Left ventricle myocardium superior (tissue), 1 donor: ENCODE results near the gene PCDH9. TPM values are rescaled to one million over a fixed set of nuclear protein-coding genes. Genes with fewer than 3 reads are reported as not detected.

Source experiments
- ATAC-seq: fragments of 200-7000 bp; cut with Tn5 transposase; one replicate; pipeline ENCODE4 v1.9.1; 2020; ENCODE audit warnings: mild to moderate bottlenecking, moderate library complexity
- DNase-seq: peaks from one replicate; pipeline ENCODE4 v3.0.0-alpha.2; 2020
- intact Hi-C: fragments of 100-400 bp; cut with micrococcal nuclease; formaldehyde crosslinking; loops from one replicate; pipeline ENCODE4 v1.11.0; 2022
- total RNA-seq: library from RNA; stranded (reverse); fragmentation: NEBNext Ultra II Directional; extraction: Animal tissue kit (Norgen Biotek cat#: 25700); gene quantifications from one replicate; pipeline ENCODE4 v1.2.1, GENCODE V29; 2021
- donor health status: DM: no; HTN: yes; CAD: no; lungs with severe emphysema.

Gene PCDH9
- total RNA-seq, 1 donor from 2014 or later = 12.9 TPM

DNA sequence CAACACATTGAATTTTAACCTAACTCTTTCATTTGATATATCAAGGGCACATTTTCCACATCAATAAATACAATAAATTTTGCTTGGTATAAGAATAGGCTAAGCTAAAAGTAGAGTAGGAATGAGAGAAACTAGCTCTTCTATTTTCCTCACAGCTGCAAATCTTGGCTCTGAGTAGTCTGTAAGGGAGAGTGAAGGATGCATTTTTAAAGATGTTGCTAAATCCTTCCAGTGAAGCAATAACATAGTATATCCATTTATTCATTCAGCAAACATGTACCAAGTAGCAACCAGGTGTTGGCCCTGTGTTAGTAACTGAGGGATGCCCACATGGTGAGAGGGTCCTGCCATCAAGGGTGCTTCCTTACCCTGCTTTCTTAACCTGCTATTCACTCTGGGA is 799.9 kb downstream of the PCDH9 start:
- DNase-seq = no peak
- no peak for ATAC-seq
- intact Hi-C loops = no loop called here

DNA sequence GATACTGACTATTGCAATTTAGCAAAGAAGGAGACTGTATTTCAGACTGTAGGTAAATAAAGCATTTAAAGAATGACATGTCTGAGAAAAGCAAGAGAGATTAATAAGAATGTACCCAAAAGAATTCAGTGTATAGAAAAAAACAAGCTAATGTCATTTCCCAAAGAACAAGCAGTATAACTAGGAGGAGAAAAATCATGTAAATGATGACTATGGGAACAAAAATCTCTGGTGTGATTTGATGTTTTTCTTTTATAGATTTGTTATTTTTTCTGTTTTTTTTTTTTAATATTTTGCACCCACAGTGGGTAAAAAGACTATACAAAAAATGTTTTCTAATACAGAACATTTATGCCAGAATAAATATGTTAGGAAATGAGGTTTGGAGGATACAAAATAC is 801.0 kb downstream of the PCDH9 start:
- DNase-seq (no peak), ATAC-seq (no peak)
- intact Hi-C loops = no loop called here

DNA sequence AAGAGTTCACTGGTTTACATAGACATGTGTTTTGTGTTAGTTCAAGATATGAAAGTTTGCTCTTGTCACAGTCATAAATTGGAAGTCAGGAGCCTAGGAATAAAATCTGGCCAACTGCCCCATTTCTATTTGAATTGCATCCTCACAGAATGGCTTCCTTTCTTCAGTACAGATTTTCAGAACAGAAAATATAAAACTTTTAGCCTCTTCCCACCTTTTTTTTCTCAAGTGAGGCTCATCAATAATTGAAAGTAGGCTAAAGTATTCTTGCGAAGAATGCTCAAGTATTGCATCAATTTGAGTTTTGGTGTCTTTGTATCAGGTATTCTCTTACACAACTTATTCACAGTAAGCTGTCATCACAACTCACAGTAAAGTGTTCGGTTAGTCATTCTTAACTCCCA is 802.7 kb downstream of the PCDH9 start:
- intact Hi-C loops = no loop called here

DNA sequence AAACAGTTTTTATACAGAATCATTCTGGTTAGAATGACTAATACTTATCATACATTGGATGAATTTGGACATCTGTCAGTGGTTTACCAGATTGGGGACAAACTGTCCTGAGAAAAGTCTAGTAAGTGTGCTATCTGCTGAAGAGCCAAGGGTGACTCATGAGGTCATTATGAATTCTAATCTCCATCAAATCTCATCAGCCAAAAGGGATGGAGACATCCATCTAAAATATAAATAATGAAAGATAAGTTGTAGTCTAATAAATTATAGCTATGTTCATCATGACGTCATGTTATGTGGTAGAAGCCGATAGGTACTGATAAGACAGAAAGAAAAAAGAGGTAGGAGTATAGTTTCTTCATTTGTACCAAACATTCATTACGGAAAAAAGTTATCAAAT is 804.4 kb downstream of the PCDH9 start:
- DNase-seq (no peak), ATAC-seq (no peak)
- intact Hi-C loops = no loop called here

More for the DNA sequence above, 802.7 kb downstream of the PCDH9 start:
- ATAC-seq (no peak), DNase-seq (no peak)

DNA sequence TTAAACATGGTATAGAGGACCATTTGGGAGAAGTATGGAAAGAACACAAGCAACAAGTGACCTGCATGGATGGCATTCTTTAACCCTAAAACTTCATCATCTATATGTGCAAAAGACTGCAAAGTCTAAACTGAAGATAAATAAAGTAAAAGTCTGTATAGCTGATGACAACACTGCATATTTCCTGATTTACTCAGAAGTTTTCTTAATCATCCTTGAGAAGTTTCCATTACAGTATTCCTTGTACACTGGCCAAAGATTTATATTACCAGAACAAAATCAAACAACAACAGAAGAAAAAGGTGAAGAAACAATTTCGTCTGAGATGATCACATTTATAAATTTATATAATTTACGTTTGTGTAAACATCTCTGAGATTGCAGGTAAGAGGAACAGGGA is 805.7 kb downstream of the PCDH9 start:
- DNase-seq = no peak
- no peak for ATAC-seq
- intact Hi-C loops = no loop called here

DNA sequence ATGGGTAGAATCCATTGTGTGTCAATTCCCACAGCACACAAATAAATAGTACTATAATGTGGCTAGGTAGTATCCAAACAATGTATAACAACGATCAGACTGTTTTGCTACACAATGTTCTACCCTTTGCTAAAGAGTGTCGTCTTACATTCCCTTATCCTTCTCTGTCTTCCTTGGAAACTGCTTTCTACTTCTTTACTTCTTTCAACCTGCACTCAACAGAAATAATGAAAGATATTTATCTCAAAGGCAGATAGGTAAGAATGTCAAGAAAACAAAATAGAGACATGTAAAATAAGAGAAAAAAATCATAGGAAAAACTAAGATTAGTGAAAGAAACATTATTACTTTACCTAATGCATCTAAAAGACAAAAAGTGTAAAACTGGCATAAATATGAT is 814.7 kb downstream of the PCDH9 start:
- intact Hi-C loops = no loop called here
- no peak for DNase-seq
- ATAC-seq = no peak

DNA sequence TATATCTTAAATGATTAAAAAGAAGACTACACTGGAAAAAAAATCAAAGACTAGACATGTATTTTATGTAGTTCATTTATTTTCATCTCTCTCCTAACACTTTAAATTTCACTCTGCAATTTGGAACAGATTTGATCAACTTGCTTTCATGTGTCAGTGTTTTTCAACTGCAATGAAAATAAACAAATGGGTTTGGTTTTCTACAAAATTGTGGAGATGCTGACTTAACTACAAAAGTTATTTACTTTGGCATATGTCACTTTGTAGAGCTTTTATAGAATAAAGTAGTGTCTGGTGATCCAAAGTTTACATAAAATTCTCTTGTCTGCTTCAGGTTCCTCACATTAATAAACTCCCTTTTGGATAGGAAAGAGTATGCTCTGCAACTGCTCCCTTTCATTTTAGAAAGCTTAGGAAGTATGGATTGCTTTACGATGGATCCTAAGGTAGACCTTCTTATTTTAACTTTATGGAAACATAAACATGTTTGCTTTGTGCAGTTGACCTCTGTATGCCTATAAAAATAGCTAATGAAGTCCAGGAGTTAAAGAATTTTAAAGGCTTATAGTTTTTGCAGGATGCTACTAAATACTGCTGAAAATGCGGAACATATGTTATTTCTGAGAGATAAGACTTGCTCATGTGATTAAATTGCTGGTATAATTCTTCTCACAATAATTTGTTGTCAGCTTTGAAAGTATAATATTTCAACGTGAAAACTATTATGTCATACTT is 815.9 kb downstream of the PCDH9 start:
- no peak for DNase-seq
- intact Hi-C loops = no loop called here
- ATAC-seq = no peak

DNA sequence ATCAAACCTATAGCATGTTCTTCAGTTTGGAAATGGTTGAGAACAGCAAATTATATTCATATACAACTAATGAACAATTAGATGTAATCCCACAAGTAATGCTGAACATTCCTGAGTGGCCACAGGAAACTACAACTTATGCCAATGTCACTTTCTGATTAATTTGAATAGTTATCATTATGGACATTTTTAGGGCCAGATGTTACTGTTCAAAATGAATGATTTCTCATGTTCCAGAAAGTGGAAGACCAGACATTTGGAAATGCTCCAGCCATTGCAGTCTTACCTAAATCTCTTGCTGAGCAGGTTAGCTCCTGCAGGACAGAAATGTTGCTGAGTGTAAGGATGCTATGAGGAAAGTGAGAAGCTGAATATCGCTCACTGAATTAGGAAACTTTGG is 819.8 kb downstream of the PCDH9 start:
- ATAC-seq (no peak), DNase-seq (no peak)
- intact Hi-C loops = no loop called here

DNA sequence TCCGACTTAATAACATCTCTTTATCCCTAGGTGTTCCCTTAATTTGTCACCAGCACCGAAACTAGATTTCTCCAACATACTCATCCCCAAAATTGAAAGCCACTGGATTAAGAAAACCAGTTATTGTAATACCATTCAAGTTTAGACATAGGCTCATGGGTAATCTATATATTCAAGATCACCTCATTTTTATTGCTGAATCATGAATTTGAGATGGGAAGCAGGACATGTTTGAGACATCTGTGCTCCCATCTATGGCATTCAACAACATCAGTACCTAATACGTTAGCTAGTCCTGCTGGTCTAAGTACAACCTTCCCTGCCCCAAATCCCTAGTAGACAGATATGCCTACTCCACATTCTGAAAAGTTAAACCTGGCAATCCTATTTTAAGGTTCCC is 820.6 kb downstream of the PCDH9 start:
- ATAC-seq = no peak
- intact Hi-C loops = no loop called here
- no peak for DNase-seq

DNA sequence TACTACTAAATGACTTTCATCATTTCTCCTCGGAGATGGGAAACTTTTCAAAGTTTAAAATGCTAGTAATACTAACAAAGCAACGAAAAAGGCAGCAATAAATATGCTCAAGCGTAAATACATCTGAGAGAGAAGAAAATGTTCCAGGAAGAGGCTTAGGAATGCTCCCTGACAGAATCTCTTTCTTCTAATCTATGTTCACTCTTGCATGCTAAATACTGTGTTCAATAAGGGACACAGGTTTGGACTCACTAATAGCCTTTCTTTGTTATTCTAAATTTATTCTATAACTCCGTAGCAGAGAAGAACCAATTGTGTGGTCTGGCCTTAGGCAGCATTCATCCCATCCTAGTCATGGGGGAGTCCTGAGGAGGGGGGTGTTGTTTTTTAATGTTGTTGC is 823.0 kb downstream of the PCDH9 start:
- ATAC-seq = no peak
- intact Hi-C loops = no loop called here
- no peak for DNase-seq

DNA sequence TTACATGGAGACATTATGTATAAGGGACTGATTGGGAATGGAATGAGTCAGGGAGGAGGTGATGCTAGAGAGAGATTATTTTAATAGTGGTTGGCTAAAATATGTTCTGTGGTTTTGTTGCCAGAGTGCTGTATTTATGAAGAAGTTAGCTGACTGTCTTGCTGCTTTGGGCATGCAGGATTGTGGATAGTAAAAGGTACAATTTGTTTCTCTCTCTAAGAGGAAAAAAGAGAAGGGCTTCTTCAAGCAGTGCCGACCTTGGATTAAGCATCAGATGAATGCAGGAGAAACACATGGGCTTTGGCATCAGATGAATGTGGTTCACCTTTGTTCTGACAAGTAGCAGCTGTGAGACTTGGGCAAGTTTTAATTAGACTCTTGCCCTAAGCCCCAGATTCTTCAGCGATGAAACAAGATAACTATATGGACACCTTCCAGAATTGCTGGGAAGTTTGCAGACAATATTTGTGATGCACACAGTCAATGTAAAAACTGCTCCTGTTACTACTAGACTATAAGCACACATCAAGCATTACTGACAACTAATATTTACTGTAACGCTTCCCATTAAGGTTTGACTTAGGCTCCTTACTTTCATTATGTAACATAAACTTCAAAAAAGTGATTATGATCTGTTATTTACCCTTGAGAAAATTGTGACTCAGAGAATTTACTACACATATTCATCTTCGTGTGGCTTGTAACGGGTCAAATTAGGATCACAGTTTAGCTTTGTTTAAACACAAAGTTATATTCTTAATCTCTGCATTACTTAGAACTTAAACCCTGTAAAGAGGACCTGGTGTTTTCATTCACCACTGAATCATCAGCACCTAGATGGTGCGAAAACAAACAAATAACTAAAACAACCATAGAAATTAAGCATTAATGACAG is 824.0 kb downstream of the PCDH9 start:
- intact Hi-C loops = no loop called here
- ATAC-seq (no peak), DNase-seq (no peak)

DNA sequence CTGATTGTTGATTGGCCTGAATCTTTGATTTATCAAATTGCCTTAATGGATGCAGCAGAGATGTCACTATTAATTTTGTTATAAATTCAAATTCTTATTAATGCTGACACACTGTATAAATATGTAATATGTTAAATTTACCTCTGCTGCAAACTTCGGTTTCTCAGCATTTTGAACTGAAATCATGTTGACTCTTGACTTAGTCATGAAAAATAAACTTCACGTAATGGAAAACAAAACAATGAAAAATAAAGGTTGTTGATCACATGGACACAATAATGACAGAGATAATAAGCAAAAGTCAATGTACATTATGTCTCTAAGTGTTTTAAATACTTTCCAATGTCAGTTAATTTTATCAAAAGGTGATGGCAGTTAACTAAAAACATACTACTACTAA is 827.6 kb downstream of the PCDH9 start:
- intact Hi-C loops = no loop called here

DNA sequence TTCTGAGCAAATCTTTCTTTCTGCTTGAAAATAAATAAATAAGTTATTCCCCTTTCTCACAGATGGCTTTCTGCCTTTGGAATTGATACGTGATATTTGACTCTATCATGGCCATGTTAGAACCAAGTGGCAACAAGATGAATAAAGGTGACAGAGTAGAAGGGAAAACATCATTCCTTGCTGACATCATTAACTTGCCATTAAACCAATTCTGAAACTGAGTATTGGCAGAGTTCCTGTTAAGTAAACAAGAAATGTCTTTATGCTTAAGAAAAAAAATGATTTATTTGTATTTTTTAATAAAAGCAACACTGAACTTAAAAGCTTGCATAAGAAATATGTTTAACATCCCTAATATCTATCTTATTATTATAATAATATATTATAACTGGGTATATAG is 828.1 kb downstream of the PCDH9 start:
- intact Hi-C loops = no loop called here

More for the DNA sequence above, 827.6 kb downstream of the PCDH9 start:
- no peak for DNase-seq
- no peak for ATAC-seq

DNA sequence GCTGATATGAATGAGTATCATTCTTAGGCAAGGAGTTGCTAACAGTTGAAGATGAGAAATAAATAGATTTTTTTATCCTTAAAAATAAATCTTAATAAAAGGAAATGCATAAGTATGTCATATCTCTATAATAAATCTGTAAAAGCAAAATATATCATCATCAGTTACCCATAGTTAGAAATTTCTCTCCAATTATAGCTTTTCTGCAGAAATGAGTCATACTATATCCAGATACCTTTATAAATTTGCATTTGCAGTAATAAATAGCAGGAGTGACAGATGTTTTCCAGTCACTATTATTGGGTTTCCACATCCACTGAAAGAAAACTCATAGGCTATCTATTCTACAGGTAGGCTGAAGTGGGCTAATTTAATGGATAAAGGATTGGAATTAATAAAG is 829.8 kb downstream of the PCDH9 start:
- ATAC-seq (no peak), DNase-seq (no peak)
- intact Hi-C loops = no loop called here

More for the DNA sequence above, 828.1 kb downstream of the PCDH9 start:
- DNase-seq = no peak
- ATAC-seq = no peak

DNA sequence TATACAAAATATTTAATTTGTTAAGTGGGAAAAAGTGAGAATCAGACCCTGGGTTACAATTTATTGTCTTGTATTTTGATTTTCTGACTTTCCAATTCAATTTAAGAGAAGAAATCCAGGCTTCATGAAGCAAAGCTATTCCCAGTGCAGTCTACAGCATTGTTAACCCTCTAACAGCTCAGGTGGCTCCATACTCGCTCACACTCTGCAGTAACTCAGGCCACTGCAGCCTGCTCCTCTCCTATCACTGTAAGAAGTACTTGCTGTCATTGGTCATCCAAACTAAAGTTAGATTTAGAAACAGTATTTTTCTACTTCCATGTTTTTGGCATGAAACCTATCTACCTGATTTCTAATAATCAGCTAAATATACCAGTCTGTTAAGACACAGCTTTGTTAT is 830.3 kb downstream of the PCDH9 start:
- intact Hi-C loops = no loop called here
- no peak for DNase-seq
- no peak for ATAC-seq

DNA sequence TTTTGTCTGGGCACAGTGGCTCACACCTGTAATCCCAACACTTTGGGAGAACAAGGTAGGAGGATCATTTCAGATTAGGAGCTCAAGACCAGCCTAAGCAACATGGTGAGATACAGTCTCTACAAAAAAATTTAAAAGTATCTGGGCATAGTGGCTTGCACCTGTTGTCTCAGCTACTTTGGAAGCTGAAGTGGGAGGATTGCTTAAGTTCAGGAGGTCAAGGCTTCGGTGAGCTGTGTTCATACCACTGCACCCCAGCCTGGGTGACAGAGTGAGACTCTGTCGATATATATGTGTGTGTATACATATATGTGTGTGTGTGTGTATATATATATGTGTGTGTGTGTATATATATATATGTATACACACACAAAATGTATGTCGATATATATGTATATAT is 833.0 kb downstream of the PCDH9 start:
- DNase-seq = no peak
- intact Hi-C loops = no loop called here
- no peak for ATAC-seq

DNA sequence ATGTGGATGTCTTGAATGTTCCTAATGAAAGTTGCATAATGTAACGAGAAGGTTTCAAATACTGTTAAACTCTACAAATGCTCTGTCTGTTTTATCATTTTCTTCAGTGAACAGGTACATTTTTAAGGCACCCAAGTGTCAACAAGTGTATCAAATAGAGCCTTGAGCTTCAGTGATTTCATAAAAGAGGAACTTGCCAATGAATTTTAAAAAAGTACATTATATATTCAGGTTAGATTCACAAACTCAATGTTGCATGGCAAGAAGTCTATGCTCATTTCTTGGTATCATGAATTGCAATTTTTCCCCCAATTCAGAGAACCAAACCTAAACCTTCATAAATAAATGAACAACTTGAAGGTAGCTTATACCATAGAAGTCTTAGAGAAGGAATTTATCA is 838.8 kb downstream of the PCDH9 start:
- ATAC-seq = no peak
- intact Hi-C loops = no loop called here
- DNase-seq = no peak

DNA sequence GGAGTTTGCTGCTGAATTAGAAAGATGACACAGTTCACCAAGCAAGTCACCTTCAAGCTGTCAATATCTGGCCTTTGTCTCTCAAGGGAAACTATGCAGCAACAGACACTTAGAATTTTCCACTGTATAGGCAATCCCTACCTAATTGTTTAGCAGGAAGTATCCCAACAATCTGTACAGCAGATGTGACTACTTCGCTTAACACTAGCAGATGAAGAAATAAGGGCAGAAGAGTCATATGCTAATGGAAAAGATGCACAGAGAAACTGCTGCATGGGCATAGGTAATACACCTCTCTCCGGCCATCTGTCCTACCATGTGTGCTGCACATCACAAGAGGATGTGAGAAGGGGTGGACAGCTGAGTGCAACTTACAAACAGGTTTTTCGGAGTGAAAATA is 851.2 kb downstream of the PCDH9 start:
- ATAC-seq (no peak), DNase-seq (no peak)

DNA sequence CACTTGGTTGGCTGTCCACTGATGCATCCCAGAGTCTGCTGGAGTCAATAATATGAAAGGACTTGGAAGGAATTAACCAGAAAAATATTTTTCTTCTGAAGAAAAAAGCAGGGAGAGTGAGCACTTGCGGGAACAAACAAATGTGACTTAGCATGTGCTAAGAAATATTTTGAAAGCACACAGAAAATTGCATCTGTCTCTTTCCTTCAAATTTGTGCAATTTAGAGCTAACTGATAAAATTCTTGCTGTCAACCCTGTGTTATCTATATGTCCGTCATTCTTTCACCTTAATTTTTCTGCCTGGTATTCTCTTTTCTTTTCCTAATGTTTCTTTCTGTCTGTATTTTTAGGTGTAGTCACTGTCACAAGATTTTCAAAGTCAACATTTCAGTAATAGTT is 852.6 kb downstream of the PCDH9 start:
- ATAC-seq (no peak), DNase-seq (no peak)
- intact Hi-C loops = no loop called here

More for the DNA sequence above, 851.2 kb downstream of the PCDH9 start:
- intact Hi-C loops = no loop called here

DNA sequence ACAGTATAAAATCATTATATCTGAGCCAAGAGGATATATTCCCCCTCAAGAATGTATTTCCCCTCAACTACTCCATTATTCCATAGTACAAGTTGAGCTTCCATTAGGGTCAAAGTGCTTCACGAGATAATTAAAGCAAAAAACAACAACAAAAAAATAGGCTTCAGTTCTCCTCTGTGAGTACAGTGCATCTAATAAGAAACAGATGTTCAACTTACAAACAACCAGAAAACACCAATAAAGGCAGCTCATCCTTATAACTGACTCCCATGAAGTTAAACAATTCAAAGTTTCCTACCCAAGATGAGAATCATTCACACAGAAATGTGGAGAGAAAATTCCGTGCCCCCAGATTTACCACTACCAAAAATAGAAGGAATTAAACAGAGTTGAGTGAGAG is 854.4 kb downstream of the PCDH9 start:
- ATAC-seq (no peak), DNase-seq (no peak)
- intact Hi-C loops = no loop called here

DNA sequence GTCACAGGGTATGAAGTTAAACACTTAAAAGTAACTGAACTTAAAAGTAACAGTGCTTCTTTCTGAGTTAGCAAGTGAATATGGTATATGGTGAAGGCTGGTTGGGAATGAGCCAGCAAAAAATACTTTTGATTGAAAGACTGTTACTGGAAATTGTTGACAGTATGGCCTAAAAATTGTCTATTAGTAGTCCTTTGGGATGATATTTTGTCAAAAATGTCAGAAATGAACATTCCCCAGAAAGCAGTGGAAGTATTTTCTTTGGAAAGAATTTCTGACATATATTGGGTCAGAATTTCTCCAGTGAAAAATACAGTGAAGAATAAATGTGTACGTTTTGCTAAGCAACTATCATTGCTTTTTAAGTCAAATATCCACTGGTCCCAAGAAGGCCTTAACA is 860.5 kb downstream of the PCDH9 start:
- intact Hi-C loops = no loop called here
- no peak for DNase-seq
- no peak for ATAC-seq
